ENCODE measurements around the gene BTD. TPM values are rescaled to one million over a fixed set of nuclear protein-coding genes. Genes with fewer than 3 reads are reported as not detected.

The BTD gene
- total RNA-seq, 1 donor from 2014 or later = 16.2 TPM

DNA sequence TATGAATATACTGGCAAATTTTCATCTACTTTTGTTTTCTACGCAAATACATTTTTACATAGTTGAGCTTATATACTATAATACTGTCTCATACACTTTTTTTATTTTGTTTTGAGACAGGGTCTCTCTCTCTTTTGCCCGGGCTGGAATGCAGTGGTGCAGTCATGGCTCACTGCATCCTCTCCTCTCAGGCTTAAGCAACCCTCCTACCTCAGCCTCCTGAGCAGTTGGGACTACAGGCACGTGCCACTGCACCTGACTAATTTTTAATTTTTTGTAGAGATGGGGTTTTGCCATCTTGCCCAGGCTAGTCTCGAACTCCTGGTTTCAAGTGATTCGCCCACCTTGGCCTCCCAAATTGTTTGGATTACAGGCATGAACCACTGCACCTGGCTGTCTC, 26.1 kb upstream of the BTD start:
- FAIRE-seq = no peak
- Histone ChIP-seq H3K27me3 (ENCODE audit: insufficient read depth, low read length) (no peaks in the 10 kb centered on the region), H3K4me2 (ENCODE audit: low read length) (no peak overlapping the region), H3K9ac (ENCODE audit: low read length) (no peak overlapping the region), H3K4me3 (ENCODE audit: insufficient read depth, low read depth, low read length) (no peak overlapping the region), H4K20me1 (ENCODE audit: insufficient read depth, low read length) (no peaks in the 10 kb centered on the region), H2AFZ (ENCODE audit: low read depth, low read length) (no peak overlapping the region), H3K79me2 (ENCODE audit: insufficient read depth, low read length) (no peaks in the 10 kb centered on the region), H3K4me1 (ENCODE audit: insufficient read depth, low read length) (no peaks in the 10 kb centered on the region), H3K36me3 (ENCODE audit: insufficient read depth, low read length) (peaks cover 14% of the 10 kb centered on the region), H3K27ac (ENCODE audit: low read depth, low read length) (no peak overlapping the region), H3K9me3 (ENCODE audit: insufficient read depth, low read depth, low read length) (no peaks in the 10 kb centered on the region)
- H3K36me3 Mint-ChIP-seq (ENCODE audit: low read depth, unreplicated experiment) = peaks cover 10% of the 10 kb centered on the region
- H3K27ac Mint-ChIP-seq (ENCODE audit: unreplicated experiment) = no peak overlapping the region
- no peak for DNase-seq (ENCODE audit: low read depth)
- no peaks in the 10 kb centered on the region for H3K9me3 Mint-ChIP-seq (ENCODE audit: unreplicated experiment)
- TF ChIP-seq, protein P1, sequence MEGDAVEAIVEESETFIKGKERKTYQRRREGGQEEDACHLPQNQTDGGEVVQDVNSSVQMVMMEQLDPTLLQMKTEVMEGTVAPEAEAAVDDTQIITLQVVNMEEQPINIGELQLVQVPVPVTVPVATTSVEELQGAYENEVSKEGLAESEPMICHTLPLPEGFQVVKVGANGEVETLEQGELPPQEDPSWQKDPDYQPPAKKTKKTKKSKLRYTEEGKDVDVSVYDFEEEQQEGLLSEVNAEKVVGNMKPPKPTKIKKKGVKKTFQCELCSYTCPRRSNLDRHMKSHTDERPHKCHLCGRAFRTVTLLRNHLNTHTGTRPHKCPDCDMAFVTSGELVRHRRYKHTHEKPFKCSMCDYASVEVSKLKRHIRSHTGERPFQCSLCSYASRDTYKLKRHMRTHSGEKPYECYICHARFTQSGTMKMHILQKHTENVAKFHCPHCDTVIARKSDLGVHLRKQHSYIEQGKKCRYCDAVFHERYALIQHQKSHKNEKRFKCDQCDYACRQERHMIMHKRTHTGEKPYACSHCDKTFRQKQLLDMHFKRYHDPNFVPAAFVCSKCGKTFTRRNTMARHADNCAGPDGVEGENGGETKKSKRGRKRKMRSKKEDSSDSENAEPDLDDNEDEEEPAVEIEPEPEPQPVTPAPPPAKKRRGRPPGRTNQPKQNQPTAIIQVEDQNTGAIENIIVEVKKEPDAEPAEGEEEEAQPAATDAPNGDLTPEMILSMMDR (IDR thresholded peaks at IDR 0.05; ENCODE audit: insufficient read depth, low read depth, low read length) = no peak
- TF ChIP-seq EZH2 (IDR thresholded peaks at IDR 0.05; ENCODE audit: insufficient read depth, low read length) = no peak
- no peak overlapping the region for H3K4me3 Mint-ChIP-seq (ENCODE audit: unreplicated experiment)
- H3K27me3 Mint-ChIP-seq (ENCODE audit: low read depth, unreplicated experiment) = no peaks in the 10 kb centered on the region
- H3K4me1 Mint-ChIP-seq (ENCODE audit: low read depth, unreplicated experiment) = no peaks in the 10 kb centered on the region

DNA sequence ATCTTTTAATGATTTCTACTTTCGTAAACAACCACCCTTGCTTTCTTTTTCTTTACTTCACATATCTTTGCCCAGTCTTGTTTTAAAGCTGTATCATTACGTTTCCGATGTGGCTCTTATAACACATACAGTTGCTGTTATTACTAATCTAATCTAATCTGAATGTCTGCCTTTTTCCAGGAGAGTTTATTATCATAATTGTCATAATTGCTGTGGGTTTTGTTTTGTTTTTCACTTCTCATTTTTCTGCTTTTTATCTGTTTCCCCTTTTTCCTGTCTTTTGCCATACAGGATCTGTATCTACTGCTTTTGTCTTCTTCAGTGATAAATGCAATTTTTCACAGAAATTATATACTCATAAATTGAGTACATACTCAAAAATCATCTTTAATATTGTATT, 25.1 kb upstream of the BTD start:
- H3K4me3 ChIP-seq (ENCODE audit: insufficient read depth, low read depth, low read length) = no peak overlapping the region
- no peaks in the 10 kb centered on the region for H3K4me1 Mint-ChIP-seq (ENCODE audit: low read depth, unreplicated experiment)
- no peak overlapping the region for H3K9ac ChIP-seq (ENCODE audit: low read length)
- no peak overlapping the region for H3K27ac ChIP-seq (ENCODE audit: low read depth, low read length)
- TF ChIP-seq EZH2 (IDR thresholded peaks at IDR 0.05; ENCODE audit: insufficient read depth, low read length) = no peak
- TF ChIP-seq, protein P1 (IDR thresholded peaks at IDR 0.05; ENCODE audit: insufficient read depth, low read depth, low read length) = no peak
- DNase-seq (ENCODE audit: low read depth) = no peak
- no peak overlapping the region for H3K4me2 ChIP-seq (ENCODE audit: low read length)
- no peaks in the 10 kb centered on the region for H3K27me3 Mint-ChIP-seq (ENCODE audit: low read depth, unreplicated experiment)
- H3K27ac Mint-ChIP-seq (ENCODE audit: unreplicated experiment) = no peak overlapping the region
- H3K79me2 ChIP-seq (ENCODE audit: insufficient read depth, low read length) = no peaks in the 10 kb centered on the region
- no peaks in the 10 kb centered on the region for H3K9me3 Mint-ChIP-seq (ENCODE audit: unreplicated experiment)
- no peaks in the 10 kb centered on the region for H4K20me1 ChIP-seq (ENCODE audit: insufficient read depth, low read length)
- FAIRE-seq = no peak
- H3K36me3 Mint-ChIP-seq (ENCODE audit: low read depth, unreplicated experiment) = peaks cover 4% of the 10 kb centered on the region
- no peak overlapping the region for H2AFZ ChIP-seq (ENCODE audit: low read depth, low read length)
- no peak overlapping the region for H3K4me3 Mint-ChIP-seq (ENCODE audit: unreplicated experiment)
- H3K27me3 ChIP-seq (ENCODE audit: insufficient read depth, low read length) = no peaks in the 10 kb centered on the region
- H3K36me3 ChIP-seq (ENCODE audit: insufficient read depth, low read length) = peaks cover 17% of the 10 kb centered on the region
- H3K9me3 ChIP-seq (ENCODE audit: insufficient read depth, low read depth, low read length) = no peaks in the 10 kb centered on the region
- no peaks in the 10 kb centered on the region for H3K4me1 ChIP-seq (ENCODE audit: insufficient read depth, low read length)

DNA sequence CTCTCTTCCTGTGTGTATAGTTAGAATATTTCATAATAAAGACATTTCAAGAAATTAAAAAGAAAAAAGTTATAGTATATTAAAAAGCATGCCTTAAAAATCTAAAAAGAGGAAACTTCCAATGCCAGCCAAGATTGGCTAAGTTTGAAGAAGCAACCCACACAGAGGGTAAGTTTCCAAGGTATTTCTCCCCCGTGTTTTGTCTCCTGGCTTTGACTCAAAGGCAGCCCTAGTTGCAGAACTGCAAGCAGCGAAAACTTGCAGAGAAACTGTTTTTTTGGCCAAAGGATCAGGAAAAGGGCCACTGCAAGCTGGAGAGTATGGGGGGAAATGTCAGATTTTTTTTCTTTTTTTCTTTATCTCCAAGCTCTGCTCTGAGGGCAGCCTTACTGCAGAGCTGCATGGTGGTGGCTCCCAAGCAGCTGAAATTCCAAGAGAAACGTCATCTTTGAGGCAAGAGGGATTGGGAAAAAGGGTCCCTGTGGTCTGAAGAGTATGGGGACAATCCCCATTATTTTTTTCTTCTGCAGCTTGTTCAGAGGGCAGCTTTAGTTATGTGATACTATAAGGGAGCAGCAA, 23.2 kb upstream of the BTD start:
- Mint-ChIP-seq H3K27me3 (ENCODE audit: low read depth, unreplicated experiment) (no peaks in the 10 kb centered on the region), H3K4me3 (ENCODE audit: unreplicated experiment) (no peak overlapping the region), H3K9me3 (ENCODE audit: unreplicated experiment) (no peaks in the 10 kb centered on the region), H3K4me1 (ENCODE audit: low read depth, unreplicated experiment) (no peaks in the 10 kb centered on the region), H3K36me3 (ENCODE audit: low read depth, unreplicated experiment) (peaks cover 2% of the 10 kb centered on the region), H3K27ac (ENCODE audit: unreplicated experiment) (peak overlapping the region; percentile 55)
- H3K27ac ChIP-seq (ENCODE audit: low read depth, low read length) = no peak overlapping the region
- no peak overlapping the region for H3K9ac ChIP-seq (ENCODE audit: low read length)
- no peak overlapping the region for H3K4me2 ChIP-seq (ENCODE audit: low read length)
- H3K4me1 ChIP-seq (ENCODE audit: insufficient read depth, low read length) = no peaks in the 10 kb centered on the region
- H4K20me1 ChIP-seq (ENCODE audit: insufficient read depth, low read length) = no peaks in the 10 kb centered on the region
- no peak overlapping the region for H3K4me3 ChIP-seq (ENCODE audit: insufficient read depth, low read depth, low read length)
- H2AFZ ChIP-seq (ENCODE audit: low read depth, low read length) = no peak overlapping the region
- H3K36me3 ChIP-seq (ENCODE audit: insufficient read depth, low read length) = peaks cover 11% of the 10 kb centered on the region
- DNase-seq (ENCODE audit: low read depth) = no peak
- TF ChIP-seq, protein P1 (IDR thresholded peaks at IDR 0.05; ENCODE audit: insufficient read depth, low read depth, low read length) = no peak
- TF ChIP-seq EZH2 (IDR thresholded peaks at IDR 0.05; ENCODE audit: insufficient read depth, low read length) = no peak
- H3K27me3 ChIP-seq (ENCODE audit: insufficient read depth, low read length) = no peaks in the 10 kb centered on the region
- no peaks in the 10 kb centered on the region for H3K9me3 ChIP-seq (ENCODE audit: insufficient read depth, low read depth, low read length)
- H3K79me2 ChIP-seq (ENCODE audit: insufficient read depth, low read length) = no peaks in the 10 kb centered on the region
- FAIRE-seq = no peak

All from astrocyte (in vitro differentiated cells and primary cell).